ENCODE results near the gene NDUFAF3. TPM values are rescaled to one million over a fixed set of nuclear protein-coding genes. Genes with fewer than 3 reads are reported as not detected.
A peak's percentile ranks its signal among the peaks of the same experiment; 100 is the strongest.

The NDUFAF3 gene
- total RNA-seq, 2 experiments from 2014 or later: 78.9 to 82.4 TPM

DNA sequence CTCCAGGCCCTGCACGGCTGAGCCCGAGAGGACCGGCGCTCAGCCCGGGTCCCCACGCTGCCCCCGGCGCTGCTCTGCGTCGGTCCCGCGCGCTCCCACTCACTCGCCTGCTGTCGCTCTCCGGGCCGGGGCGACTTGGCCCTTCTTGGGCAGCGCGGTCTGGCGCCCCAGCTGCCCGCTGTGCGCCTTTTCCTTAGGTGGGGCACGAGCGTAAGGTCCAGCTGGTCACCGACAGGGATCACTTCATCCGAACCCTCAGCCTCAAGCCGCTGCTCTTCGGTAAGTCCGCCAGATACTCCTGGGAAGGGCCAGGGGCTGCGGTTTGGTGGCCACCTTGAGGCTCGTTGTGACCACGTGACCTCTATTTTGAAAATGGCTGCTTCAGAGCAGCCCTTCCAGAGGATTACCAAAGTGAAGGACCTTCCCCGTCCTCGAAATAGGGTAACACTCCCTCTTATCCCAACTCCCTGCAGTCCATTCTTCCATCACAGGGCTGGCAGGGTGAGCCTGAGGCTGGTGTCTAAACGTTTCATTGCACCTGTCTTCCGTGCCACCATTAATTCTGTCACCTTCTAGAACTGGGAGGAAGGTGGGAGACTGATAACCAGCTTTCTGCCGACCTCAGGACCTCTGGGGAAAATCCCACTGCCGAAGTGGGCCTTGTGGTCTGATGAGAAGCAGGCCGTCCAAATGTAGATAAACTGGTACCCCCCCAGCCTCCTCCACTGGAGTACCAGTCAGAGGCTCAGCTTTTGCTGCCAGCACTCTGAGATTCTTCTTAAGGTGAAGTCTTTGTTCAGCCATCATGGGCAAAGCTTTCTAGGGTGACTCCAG is 31.1 kb upstream of the NDUFAF3 start:
- peaks cover 40% of the 10 kb centered on the region for H3K4me1 Mint-ChIP-seq
- no peaks in the 10 kb centered on the region for H3K9me3 Mint-ChIP-seq
- peaks cover 6% of the 10 kb centered on the region for H3K36me3 Mint-ChIP-seq
- H3K27ac Mint-ChIP-seq: peak overlapping the region; percentile 91
- DNase-seq (no peak), ATAC-seq (ENCODE audit: low read depth) (peak; percentile 8)
- peak overlapping the region; percentile 85 for H3K4me3 Mint-ChIP-seq
- POLR2A ChIA-PET: interaction anchor here (1.4 to 5.9 kb wide), 8 partner anchors 10 to 130 kb away, joined by 4 to 129 read pairs (median 10); partner anchors contain the start of genes ARIH2, DALRD3, IMPDH2 and NDUFAF3
- H3K27me3 Mint-ChIP-seq: no peaks in the 10 kb centered on the region

GRCh38 chr3:48991851-48992545 is 29.9 kb upstream of the NDUFAF3 start:
- no peaks in the 10 kb centered on the region for H3K27me3 Mint-ChIP-seq
- DNase-seq (no peak), ATAC-seq (ENCODE audit: low read depth) (no peak)
- H3K36me3 Mint-ChIP-seq: peaks cover 6% of the 10 kb centered on the region
- POLR2A ChIA-PET: interaction anchor here (0.7 to 5.9 kb wide), 9 partner anchors 15 to 420 kb away, joined by 3 to 129 read pairs (median 7); partner anchors contain the start of genes ARIH2, DALRD3, IMPDH2 and NDUFAF3
- H3K9me3 Mint-ChIP-seq: no peaks in the 10 kb centered on the region
- H3K4me1 Mint-ChIP-seq: peaks cover 40% of the 10 kb centered on the region
- peak overlapping the region; percentile 85 for H3K4me3 Mint-ChIP-seq
- H3K27ac Mint-ChIP-seq: peak overlapping the region; percentile 7

- peaks cover 30% of the 10 kb centered on the region for H3K4me1 Mint-ChIP-seq
- POLR2A ChIA-PET: interaction anchor here (0.9 kb wide), 1 partner anchor 13 kb away, joined by 5 read pairs; the partner anchor contains the start of gene WDR6
- H3K4me3 Mint-ChIP-seq: no peak overlapping the region
- no peaks in the 10 kb centered on the region for H3K27me3 Mint-ChIP-seq
- ATAC-seq (ENCODE audit: low read depth) (no peak), DNase-seq (no peak)
- no peaks in the 10 kb centered on the region for H3K9me3 Mint-ChIP-seq
- H3K36me3 Mint-ChIP-seq: peaks cover 6% of the 10 kb centered on the region
- H3K27ac Mint-ChIP-seq: peak overlapping the region; percentile 62
These were observed 28.1 kb upstream of the NDUFAF3 start for GRCh38 chr3:48993834-48994233.

- H3K4me1 Mint-ChIP-seq: peaks cover 21% of the 10 kb centered on the region
- ATAC-seq (ENCODE audit: low read depth) (no peak), DNase-seq (no peak)
- H3K4me3 Mint-ChIP-seq: no peak overlapping the region
- POLR2A ChIA-PET: interaction anchor here (0.6 to 3.9 kb wide), 2 partner anchors 11 to 14 kb away, joined by 3 to 24 read pairs; partner anchors contain the start of gene WDR6
- no peak overlapping the region for H3K27ac Mint-ChIP-seq
- no peaks in the 10 kb centered on the region for H3K27me3 Mint-ChIP-seq
- no peaks in the 10 kb centered on the region for H3K9me3 Mint-ChIP-seq
- H3K36me3 Mint-ChIP-seq: peaks cover 6% of the 10 kb centered on the region
These were observed 25.3 kb upstream of the NDUFAF3 start for GRCh38 chr3:48996640-48997039.

DNA sequence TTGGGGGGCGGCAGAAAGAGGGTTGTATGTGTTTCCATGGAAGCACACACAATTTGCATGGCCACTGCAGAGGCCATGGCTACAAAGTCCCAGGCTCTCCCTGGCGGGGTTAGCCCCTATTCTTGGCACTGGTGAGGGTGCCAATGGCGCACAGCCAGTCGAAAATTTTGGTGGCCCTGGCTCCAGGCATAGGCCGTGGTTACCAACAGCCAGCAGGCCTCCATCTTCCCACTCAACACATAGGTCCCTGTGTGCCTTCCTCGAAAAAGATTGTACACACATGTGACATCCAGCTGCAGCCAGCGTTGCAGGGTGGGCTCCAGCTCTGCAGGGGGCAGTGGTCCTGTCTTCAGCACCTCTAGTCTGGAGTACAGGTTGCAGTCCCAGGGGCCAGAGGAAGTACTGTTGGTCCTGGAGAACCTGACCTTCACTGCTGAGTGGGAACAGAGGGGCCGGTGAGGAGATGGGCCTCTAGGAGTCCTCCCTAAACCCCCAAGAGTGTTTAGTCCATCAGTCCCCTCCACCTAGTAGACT is 24.8 kb upstream of the NDUFAF3 start:
- Mint-ChIP-seq H3K4me1 (peaks cover 16% of the 10 kb centered on the region), H3K9me3 (no peaks in the 10 kb centered on the region), H3K27ac (no peak overlapping the region), H3K36me3 (peaks cover 3% of the 10 kb centered on the region), H3K27me3 (no peaks in the 10 kb centered on the region), H3K4me3 (no peak overlapping the region)
- POLR2A ChIA-PET: interaction anchor here (3.9 kb wide), 1 partner anchor 11 kb away, joined by 24 read pairs; the partner anchor contains the start of gene WDR6
- ATAC-seq (ENCODE audit: low read depth) (no peak), DNase-seq (no peak)

DNA sequence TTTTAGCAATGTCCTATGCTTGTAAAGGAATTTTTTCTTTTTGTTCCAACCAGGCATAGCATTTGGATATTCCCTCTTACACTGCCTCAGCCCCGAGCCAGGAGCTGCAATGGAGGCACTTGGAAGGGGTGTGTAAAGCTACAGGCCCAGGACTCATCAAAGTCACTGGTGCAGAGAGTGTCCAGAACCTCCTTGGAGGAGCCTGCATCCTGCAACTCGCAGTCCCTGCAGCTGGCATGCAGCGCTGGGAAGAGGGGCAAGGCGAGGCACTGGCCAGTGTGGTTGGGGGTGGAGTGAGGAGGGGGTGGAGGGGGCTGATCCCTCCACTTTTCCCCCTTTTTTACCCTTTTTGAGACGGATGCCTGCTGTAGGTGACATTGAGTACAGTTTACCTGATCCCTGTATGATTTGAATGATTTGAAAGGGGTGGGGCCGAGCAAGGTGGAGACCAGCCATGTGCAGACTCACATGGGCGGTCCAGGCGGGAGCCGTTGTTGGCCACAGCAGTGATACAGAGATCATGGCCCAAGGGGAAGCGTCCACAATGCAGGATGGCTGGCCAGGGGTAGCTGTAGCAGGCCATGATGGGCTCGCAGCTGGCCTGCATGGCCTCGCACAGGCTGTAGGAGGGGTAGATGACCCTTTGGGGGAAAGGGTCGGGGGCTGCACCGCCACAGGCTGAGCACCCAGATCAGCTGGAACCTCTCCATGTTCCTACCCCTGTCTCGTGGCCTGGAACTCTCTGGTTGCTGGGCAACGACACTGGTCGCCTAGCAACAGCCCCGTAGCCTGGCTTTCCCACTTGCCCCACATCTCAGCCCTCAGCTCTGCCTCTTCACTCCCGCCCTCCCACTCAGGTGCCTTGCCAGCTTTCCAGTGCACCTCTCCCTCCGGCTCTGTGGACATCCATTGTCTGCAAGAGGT is 23.9 kb upstream of the NDUFAF3 start:
- Mint-ChIP-seq H3K36me3 (peaks cover 3% of the 10 kb centered on the region), H3K4me3 (no peak overlapping the region), H3K27ac (no peak overlapping the region), H3K4me1 (peaks cover 17% of the 10 kb centered on the region), H3K9me3 (no peaks in the 10 kb centered on the region), H3K27me3 (no peaks in the 10 kb centered on the region)
- ATAC-seq (ENCODE audit: low read depth) (no peak), DNase-seq (no peak)
- POLR2A ChIA-PET: interaction anchor here (3.9 kb wide), 1 partner anchor 10 kb away, joined by 24 read pairs; the partner anchor contains the start of gene WDR6

GRCh38 chr3:48999085-48999858 is 22.6 kb upstream of the NDUFAF3 start:
- peak overlapping the region; percentile 13 for H3K27ac Mint-ChIP-seq
- POLR2A ChIA-PET: no interaction called here

DNA sequence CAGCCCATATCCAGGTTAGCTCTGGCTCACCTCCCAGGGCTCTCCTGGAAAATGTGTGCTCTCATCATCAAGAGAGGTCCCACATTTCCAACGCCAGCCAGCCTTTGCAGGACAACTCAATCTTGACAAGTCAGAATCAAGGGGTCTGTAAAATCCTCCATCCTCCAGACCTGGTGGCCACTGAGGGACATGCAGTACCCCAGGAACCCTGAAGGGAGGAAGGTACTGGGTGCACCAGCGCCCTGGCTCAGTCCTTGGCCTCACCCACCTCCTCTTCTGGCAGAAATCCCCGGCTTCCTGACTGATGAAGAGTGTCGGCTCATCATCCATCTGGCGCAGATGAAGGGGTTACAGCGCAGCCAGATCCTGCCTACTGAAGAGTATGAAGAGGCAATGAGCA is 20.8 kb upstream of the NDUFAF3 start:
- no peaks in the 10 kb centered on the region for H3K36me3 Mint-ChIP-seq
- peak overlapping the region; percentile 56 for H3K27ac Mint-ChIP-seq
- ATAC-seq (ENCODE audit: low read depth): no peak
- no peaks in the 10 kb centered on the region for H3K27me3 Mint-ChIP-seq
- no peak overlapping the region for H3K4me3 Mint-ChIP-seq
- peaks cover 5% of the 10 kb centered on the region for H3K4me1 Mint-ChIP-seq
- H3K9me3 Mint-ChIP-seq: no peaks in the 10 kb centered on the region
- POLR2A ChIA-PET: interaction anchor here (1.7 kb wide), 1 partner anchor 11 kb away, joined by 8 read pairs; the partner anchor contains the start of gene P4HTM
- no peak for DNase-seq

More at GRCh38 chr3:48999085-48999858, 22.6 kb upstream of the NDUFAF3 start:
- H3K4me1 Mint-ChIP-seq: peaks cover 11% of the 10 kb centered on the region
- ATAC-seq (ENCODE audit: low read depth): no peak
- peaks cover 3% of the 10 kb centered on the region for H3K36me3 Mint-ChIP-seq
- H3K27me3 Mint-ChIP-seq: no peaks in the 10 kb centered on the region
- H3K4me3 Mint-ChIP-seq: no peak overlapping the region
- DNase-seq: no peak
- no peaks in the 10 kb centered on the region for H3K9me3 Mint-ChIP-seq

GRCh38 chr3:49004352-49005302 is 17.3 kb upstream of the NDUFAF3 start:
- H3K4me3 Mint-ChIP-seq: no peak overlapping the region
- ATAC-seq (ENCODE audit: low read depth) (no peak), DNase-seq (no peak)
- H3K27ac Mint-ChIP-seq: no peak overlapping the region
- H3K27me3 Mint-ChIP-seq: no peaks in the 10 kb centered on the region
- POLR2A ChIA-PET: interaction anchor here (5.4 to 5.6 kb wide), 2 partner anchors 15 kb away, joined by 112 to 244 read pairs; partner anchors contain the start of genes DALRD3, NDUFAF3 and P4HTM
- peaks cover 21% of the 10 kb centered on the region for H3K4me1 Mint-ChIP-seq
- H3K36me3 Mint-ChIP-seq: no peaks in the 10 kb centered on the region
- H3K9me3 Mint-ChIP-seq: no peaks in the 10 kb centered on the region

- Mint-ChIP-seq H3K9me3 (no peaks in the 10 kb centered on the region), H3K27ac (no peak overlapping the region), H3K27me3 (no peaks in the 10 kb centered on the region), H3K4me1 (peaks cover 20% of the 10 kb centered on the region), H3K4me3 (no peak overlapping the region), H3K36me3 (no peaks in the 10 kb centered on the region)
- ATAC-seq (ENCODE audit: low read depth) (no peak), DNase-seq (no peak)
- POLR2A ChIA-PET: interaction anchor here (5.4 to 5.6 kb wide), 2 partner anchors 15 to 16 kb away, joined by 112 to 244 read pairs; partner anchors contain the start of genes DALRD3, NDUFAF3 and P4HTM
These were observed 16.6 kb upstream of the NDUFAF3 start for GRCh38 chr3:49005303-49005680.

GRCh38 chr3:49005998-49006397 is 15.9 kb upstream of the NDUFAF3 start:
- DNase-seq (no peak), ATAC-seq (ENCODE audit: low read depth) (no peak)
- Mint-ChIP-seq H3K27ac (peak overlapping the region; percentile 99), H3K36me3 (no peaks in the 10 kb centered on the region), H3K9me3 (no peaks in the 10 kb centered on the region), H3K27me3 (no peaks in the 10 kb centered on the region), H3K4me3 (peak overlapping the region; percentile 96), H3K4me1 (peaks cover 18% of the 10 kb centered on the region)
- POLR2A ChIA-PET: interaction anchor here (1.4 to 5.6 kb wide), 4 partner anchors 12 to 88 kb away, joined by 5 to 244 read pairs (median 68); partner anchors contain the start of genes DALRD3, NDUFAF3, P4HTM and QRICH1

Measured in activated naive CD8-positive, alpha-beta T cell treated with anti-CD3 and anti-CD28 coated beads, Interleukin-2, amount 10 ng/mL, durations not matched to agents 7 days and 5 days (primary cell).